HUDEP-2 (cell line): ENCODE data around the gene METTL1.

Experiments
- DNase-seq, 76 experiments: peaks; one replicate each; lab custom pipeline; 2025; ENCODE audit not compliant: unreplicated experiment in 76 of 76; lab: John Stamatoyannopoulos, UW

Gene METTL1

DNA sequence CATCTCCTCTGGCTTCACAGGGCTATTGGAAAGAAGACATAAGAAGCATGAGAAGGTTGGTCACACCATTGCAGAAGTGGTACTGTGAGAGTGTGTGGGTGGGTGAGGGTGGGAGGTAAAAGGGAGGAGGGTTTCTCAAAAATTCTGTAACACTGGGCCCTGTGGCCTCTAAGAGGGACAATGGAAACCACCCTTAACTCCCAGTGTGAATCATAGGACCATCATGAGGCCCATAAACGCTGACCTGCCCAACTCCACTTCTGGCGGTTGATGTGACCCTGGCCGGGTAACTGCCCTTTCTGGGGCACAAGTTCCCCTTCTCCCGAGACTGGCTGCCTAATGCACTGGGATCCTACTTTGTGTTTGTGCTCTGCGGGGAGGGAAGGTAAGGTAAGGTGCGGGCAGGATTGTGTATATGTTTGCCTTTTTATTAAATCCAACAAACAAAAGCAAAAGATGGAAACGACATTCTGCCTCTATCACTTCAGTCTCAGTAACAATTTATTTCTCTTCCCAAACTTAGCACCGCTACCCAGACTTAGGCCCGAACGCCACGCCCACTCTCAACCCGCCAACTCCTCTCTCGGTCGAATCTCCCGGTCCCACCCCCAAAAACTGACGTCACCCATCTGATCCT, 551 bp downstream of the METTL1 start:
- DNase-seq: peak in 64 of 76 experiments; percentile 44 to 93 (median 86)

DNA sequence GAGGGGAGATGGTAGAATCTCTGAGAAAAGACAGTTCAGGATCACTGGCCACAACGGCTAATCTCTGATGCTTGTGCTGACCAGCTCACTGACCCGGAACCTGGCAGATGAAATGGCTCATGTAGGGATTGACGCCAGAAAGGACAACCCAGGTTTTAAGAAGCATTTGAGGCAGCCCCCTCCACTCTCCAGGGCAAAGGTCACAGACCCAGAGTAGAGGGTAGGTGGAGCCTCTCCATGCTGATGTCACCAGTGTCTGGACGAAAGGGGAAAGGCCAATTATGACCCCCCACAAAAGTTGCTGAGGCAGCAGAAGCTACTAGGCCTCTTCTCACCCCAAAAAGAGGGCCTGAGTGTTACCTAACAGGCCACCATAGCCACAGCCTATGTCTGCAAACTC, 1.2 kb downstream of the METTL1 start:
- DNase-seq: no peak

DNA sequence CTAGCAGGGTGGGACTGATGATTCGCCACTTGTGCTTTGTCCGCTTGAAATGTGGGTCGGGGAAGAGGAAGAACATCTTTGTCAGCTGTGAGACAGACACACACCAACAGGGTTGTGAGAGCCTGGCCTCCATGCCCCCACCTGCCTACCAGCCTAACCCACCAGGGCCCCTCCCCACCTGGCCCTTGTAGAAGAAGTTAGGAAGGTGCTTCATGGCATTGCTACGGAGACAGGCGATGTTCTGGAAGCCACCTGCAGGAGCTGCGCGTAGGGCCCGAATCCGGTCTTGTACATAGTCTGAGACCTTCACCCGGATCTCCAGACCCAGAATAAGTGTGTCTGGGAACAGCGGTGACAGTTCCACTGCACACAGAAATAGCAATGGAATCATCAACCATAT, 2.3 kb downstream of the METTL1 start:
- no peak for DNase-seq

DNA sequence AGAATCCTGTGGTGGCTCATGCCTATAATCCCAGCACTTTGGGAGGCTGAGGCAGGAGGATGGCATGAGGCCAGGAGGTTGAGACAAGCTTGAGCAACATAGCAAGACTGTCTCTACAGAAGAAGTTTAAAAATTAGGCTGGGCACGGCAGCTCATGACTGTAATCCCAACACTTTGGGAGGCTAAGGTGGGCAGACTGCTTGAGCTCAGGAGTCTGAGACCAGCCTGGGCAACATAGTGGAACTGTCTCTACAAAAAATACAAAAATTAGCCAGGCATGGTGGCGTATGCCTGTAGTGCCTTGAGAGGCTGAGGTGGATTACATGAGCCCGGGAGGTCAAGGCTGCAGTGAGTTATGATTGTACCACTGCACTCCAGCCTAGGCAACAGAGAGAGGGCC, 4.0 kb downstream of the METTL1 start:
- no peak for DNase-seq

DNA sequence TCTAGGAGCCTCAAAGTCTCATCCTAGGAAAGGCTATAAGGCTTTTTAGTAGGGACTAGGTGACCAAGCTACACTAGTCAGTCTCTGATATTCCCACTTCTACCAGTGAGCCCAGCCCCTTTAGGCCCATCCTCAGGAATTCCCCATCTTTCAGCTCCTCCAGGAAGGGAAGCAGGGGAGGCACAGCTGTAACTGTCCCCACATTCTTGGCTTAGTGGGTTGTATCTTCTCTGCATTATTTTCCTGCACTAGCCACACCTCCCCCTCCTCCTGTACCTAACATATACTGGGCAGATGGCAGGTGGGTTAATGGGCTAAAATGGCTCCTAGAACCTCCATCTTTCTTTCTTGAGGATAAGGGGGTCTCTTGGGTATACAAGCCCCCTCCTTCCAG, 4.6 kb downstream of the METTL1 start:
- no peak for DNase-seq

DNA sequence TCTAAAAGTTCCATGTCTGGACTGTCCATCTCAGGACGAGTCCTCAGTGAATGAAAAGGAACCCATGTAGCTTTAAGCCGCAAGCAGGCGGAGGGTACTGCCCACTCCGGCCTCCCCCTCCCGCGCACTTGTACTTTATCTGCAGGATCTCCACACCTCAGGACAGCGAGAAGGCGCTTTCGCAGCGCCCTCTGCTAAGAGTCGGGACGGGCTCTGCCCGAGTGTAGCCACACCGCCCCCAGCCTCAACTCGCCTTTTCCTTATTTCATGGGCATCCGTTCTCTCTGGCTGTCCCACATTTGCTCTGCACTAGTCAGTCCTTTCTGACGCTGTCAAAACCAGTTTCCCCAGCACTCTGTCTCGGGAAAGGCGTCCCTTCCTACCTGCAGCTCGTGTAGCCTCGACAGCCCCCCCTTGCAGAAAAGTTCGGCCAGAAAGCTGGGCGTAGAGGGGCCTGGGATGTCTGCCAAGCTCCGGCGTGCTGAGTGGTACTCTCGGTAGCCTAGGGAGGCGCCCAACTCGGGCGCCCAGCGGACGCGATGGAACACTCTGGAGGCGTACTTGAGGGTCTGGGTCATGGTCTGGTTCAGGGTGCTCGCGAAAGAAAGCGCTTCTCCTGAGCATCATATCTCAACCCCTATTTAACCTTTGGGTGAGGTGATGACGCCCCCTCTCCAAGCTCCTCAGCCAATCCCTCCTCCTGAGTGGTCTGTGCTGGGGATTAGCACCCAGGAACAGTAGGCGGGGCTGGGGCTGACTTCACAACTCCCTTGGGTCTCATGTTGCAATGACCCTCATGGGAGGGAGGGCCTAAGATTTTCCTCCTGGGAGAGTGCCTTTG, 5.2 kb downstream of the METTL1 start, which contains the start of gene CYP27B1:
Gene CYP27B1 (minus strand): TSS at position 615 of the 841 bp plus-strand sequence. CDS start 37 bp downstream, at position 578.
- peak in 25 of 76 experiments; percentile 10 to 43 (median 29) for DNase-seq

DNA sequence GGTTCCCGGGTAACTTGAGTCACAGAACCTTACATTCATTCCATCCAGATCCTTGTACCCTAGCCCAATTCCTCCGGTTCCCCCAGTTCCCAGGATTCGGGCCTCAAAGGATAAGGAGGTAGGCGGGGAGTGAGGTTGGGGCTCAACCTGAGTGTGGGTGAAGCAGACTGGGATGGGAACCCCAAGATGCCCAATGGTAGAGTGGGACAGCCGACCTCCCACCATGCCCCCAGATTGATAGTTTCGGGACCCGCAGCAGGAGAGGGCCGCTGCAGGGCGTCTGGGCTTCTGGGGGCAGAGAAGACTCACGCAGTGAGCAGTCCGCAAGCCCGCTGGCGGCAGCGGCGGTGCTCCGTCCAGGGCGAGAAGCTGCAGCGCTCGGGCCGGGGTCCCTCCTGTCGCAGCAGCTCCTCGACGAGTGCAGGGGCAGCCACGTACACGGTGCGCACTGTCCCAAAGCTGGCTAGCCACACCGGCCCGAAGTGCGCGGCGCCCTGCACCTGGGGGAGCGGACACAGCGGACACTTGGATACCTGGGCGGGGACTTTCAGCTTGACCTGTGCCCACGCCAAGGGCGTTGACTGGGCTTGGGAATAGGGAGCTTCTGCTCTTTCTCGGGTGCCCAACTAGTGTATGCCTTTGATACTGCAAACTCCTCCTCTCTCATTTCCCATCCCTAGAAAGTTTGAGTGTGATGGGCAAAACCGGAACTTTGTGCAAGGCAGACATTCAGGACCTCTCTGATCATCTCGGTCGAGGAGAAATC, 6.0 kb downstream of the METTL1 start:
- DNase-seq: peak in 1 of 76 experiments; percentile 34

DNA sequence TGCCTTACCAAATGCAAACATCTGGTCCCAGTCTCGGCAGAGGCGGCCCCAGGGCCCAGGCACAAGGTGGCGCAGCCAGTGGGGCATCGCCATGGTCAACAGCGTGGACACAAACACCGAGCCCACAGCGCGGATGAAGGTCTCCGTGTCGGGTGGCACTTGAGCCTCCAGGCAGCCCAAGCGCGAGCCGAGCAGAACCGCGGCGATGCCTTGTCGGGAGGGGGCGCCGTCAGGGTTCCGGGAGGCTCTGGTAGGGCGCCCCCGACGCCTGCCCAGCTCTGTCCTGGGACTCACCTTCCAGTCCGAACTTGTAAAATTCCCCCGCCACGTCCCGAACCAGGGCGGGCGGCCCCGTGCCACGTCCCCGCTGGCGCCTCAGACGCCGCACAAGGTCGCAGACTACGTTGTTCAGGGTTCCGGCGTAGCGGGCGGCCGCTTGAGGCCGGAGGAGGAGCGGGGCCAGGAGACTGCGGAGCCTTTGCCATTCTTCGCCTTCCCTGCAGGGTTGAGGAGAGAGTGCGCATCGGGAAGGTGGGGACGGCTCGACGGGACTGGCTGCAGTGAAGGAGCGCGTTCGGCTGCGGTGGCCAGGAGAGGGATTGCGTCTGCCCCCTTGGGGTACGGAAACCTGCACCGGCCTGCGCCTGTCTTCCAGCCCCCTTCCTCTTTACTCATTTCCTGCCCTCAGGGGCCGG, 6.8 kb downstream of the METTL1 start:
- DNase-seq: peak in 45 of 76 experiments; percentile 7 to 61 (median 32)

DNA sequence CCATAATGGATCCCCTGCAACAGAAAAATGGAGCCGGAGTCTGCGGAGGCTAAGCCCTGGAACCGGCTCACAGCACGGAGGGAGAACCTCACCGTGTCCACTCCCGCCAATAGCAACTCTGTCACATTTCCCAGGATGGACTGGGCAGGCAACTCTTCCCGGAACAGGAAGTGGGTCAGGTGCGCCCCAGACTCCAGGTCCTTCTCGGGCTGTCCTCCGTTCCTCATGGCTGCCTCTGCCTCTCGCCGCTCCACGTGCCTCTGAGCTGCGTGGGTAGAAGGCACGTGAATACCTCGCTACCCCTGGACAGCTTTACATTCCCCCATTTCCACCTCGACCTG, 7.3 kb downstream of the METTL1 start:
- DNase-seq: peak in 2 of 76 experiments; percentile 43 to 49

DNA sequence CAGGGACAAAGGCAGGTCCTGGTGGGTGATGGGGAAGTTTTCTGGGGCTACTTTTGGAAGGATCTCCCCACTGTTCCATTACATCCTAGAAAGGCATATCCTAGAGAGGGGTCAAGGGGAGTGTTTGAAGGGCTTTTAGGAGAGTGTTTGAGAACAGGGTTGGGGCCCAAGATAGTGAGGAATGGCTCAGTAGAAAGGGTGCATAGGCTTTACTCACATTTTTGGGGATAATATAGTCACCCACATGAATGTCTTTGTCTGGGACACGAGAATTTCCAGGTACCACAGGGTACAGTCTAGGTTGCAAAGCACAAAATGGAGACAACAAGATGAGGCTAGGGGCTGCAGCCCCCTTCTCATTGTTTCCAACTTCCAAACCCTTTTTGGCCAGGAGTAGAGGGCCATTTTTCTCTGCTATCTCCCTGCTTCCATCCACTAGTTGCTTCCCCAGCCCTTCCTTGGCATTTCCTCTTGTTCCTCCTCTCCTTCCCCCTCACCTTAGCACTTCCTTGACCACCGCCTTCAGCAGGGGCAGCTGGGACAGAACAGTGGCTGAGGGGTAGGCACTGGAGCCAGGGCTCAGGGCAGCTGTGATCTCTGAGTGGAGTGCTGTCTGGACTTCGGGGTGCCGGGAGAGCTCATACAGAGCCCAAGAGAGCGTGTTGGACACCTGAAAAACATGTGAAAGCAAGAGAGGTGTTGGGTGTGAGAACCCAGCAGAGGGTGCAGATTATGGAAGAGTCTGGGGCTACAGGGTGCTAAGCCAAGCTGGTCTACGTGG, 7.8 kb downstream of the METTL1 start:
- DNase-seq: no peak

DNA sequence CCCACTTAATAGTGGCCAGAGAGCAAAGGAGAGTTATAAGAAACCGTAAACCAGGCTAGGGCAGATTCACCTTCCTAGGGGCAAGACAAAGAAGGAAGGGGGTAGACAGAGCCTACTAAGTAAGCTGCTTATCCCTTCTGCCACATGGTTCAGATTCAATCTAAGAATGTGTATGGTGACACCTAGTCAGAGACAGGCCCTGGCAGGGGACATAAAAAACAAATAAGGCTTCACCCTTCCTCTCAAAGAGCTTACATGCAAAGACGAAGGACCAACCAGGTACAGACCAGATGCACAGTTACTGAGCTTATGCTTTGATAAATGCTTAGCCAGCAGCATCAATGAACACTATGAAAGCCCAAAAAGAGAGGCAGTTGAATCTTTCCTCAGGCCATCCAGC, 9.4 kb downstream of the METTL1 start:
- DNase-seq: no peak

DNA sequence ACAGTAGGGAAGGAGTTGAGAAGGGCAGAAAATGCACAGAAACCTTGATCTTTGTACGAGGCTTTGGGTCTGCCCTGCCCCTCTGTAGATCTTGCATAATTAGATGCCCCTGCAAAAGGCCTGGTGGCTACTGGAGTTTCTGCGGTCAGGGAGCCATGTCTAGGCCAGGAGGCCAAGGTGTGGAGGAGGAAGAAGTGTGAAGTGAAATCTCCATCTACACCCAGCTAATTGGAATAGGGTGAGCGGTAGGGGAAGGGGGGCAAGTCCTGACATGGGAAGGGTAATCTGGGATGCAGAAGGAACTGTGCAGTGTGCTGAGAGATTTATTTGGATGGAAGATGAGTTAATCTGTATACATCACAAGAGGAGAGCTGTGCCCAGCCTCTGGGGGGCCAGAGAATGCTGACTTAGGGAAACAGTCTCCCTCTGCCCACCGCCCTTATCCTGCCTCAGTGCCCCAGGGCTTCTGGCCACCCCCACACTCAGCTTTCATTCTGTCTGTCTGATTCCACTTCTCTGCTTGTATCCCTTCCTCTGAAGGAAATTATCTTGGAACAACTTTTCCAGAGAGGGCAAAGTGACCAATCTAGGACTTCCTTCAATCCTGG, 10.4 kb downstream of the METTL1 start:
- no peak for DNase-seq

DNA sequence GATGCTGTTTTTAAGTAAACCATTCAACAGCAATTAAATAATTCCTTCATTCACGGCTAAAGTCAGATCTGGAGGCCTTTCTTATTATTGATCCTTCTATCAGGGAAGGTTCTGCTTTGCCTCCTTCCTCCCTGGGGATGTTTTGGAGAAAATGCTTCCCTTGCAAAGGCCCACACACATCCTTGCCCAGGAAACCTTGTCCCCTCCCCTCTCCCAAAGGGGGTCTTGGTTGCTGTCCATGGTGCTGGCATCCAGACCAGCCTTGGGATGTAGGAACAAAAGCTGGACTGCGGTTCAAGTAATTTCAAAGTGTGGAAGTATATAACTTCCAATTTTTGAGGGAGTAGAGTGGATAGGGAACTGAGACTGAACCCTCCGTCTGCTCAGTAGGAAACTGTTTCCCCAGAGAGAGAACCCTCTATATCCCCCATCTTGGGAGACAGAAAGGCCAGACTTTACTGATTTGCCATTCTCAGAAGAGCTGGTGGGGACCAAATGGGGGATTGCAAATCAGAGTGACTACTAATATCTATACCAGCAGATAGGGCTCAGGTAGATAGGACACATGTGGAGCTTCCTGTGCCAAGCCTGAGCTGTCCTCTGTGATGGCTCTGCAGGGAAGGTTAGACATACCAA, 11.4 kb downstream of the METTL1 start:
- no peak for DNase-seq

DNA sequence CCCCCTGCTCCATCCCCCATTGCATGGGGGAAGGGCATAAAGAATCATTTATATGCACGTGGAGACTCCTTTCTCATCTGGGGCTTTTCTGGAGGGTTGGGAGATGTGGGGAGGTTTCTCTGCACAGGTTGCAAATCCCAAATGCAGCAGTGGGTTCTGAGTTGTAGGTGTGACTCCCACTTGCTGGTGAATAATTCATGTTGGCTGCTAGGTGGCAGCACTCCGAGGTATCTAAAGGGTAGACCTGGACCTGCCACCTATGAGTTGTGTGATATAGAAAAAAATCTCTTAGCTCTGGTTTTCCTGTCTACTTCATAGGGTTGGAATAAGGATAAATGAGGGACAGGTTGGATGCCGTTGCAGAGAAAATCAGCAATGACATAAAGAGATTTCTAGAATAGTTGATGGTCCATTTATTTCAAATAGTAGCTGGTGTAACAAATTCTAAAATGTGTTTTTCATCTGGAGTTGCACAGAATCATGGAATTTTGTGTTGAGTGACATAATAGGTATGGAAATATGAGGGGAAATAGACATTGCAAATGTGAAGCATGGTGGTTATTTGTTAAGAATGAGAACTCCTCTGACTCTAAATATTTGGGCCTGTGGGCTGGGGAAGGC, 12.4 kb downstream of the METTL1 start:
- peak in 21 of 76 experiments; percentile 3 to 48 (median 17) for DNase-seq

DNA sequence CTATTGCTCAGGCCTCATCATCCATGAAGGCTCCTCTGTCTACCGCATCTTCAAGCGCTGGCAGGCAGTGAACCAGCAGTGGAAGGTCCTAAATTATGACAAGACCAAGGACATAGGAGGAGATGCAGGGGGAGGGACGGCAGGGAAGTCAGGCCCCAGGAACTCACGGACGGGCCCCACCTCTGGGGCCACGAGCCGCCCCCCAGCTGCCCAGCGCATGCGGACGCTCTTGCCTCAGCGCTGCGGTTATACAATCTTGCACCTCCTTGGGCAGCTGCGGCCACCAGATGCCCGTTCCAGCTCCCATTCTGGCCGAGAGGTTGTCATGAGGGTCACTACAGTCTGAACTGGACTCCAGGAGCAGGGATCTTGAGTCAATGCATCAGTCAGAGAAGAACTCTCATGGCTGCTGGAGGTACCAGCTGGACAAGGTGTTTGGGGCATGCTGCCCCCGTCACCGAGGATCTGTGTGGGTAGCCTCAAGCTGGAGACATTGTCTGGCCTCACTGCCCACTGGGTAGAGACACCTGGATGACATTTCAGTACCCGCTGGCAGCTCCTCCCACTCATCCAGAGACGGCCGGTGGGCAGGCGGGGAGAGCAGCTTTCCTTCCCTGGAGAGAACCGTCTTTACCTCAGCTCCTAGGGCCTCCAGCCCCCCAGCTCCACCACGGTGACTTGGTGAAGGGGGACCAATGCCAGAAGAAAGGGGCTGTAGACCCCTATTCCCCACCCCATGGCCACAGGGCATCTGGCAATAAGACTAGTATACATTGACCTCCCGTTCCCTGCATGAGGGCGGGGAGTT, 13.1 kb downstream of the METTL1 start:
- DNase-seq: no peak

DNA sequence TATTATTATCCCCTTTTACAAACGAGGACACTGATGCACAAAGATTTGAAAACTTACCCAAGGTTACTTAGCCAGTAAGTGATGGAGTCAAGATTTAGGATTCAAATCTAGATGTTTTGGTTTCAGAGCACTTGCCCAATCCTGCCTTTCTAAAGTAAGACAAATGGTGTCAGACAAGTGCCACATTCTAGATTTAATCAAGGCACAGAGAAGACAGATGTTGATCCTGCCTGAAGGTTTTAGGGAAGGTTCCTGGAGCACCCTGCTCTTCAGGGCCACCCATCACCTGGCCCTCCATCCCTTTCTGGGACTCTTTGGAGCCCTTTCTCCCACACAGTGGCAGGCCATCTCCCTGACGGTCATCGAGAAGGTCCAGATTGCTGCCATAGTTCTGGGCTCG, 14.1 kb downstream of the METTL1 start:
- no peak for DNase-seq

DNA sequence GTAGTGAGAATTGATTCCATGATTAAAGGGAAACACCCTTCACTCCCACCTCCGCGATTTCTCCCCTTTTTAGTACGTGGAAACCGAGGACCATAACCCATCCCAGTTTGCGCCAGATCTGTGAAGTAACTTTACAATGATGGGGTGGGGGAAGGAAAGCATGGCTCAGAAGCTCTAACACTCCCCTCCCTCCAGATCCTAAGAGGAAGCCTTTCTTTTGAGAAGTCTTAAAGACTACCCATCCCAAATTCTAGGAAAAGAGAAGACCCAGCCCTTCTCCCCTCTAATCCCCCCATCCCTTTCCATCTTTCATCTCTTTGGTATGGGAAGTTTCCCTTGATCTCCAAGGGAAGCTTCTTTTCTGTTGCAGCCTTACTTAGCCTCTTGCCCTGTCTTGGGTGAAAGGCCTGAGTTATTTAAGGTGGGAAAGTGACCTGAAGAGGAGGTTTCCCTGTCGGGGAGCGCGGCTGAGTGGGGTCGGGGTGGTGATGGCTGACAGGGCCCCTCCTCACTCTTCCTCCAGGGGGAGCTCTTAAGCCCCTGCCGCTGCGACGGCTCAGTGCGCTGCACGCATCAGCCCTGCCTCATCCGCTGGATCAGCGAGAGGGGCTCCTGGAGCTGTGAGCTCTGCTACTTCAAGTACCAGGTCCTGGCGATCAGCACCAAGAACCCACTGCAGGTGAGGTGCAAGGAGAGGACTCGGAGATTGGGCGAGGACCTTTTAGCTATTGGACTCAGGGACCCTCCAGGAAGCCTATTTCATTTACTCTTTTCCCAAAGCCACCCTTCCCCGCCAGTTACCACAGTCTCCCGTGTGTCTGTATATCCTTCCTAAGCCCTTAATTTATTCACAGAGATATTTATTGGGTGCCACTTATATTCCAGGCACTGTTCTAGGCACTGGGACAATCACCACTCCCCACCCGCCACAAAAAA, 15.2 kb downstream of the METTL1 start:
- DNase-seq: peak in 54 of 76 experiments; percentile 6 to 65 (median 34)
